HG03432 (cell line): Measurements from ENCODE around the gene TEAD4.

Source experiments
- ATAC-seq: cut with Tn5 transposase; IDR thresholded peaks from one replicate; pipeline ENCODE4 v1.9.1; 2021; ENCODE audit warnings: mild to moderate bottlenecking, moderate library complexity; ENCODE audit not compliant: unreplicated experiment

The TEAD4 gene

GRCh38 chr12:2959192-2959504 is at the start of gene TEAD4:
TEAD4 (plus strand) TSS chr12:2959397.
- no peak for ATAC-seq

DNA sequence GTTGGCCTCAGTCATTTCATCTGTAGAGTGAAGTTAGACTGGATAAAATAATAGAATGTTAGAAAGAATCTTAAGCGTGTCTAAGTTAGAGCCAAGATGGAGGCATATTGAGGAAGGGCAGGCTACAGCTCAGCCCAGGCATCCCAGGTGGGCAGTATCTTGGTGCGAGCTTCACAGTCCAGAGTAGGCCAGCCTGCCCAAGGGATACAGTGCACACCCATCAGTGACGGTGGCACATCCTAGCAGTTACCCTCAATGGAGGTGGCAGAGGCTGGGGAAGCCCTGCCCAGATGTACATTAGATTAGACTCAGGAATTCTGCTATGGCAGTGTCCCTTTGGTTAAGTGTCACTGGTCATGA is 47.0 kb upstream of the TEAD4 start:
- no peak for ATAC-seq

- ATAC-seq, result no peak
Measured at GRCh38 chr12:2919249-2919648, 39.9 kb upstream of the TEAD4 start.

GRCh38 chr12:2922329-2922728 is 36.9 kb upstream of the TEAD4 start:
- ATAC-seq, result no peak

GRCh38 chr12:2923057-2923456 is 36.1 kb upstream of the TEAD4 start:
- ATAC-seq, result no peak

GRCh38 chr12:2924019-2924418 is 35.2 kb upstream of the TEAD4 start:
- no peak for ATAC-seq

- ATAC-seq, result no peak
Measured at GRCh38 chr12:2925322-2925995, 33.7 kb upstream of the TEAD4 start.

DNA sequence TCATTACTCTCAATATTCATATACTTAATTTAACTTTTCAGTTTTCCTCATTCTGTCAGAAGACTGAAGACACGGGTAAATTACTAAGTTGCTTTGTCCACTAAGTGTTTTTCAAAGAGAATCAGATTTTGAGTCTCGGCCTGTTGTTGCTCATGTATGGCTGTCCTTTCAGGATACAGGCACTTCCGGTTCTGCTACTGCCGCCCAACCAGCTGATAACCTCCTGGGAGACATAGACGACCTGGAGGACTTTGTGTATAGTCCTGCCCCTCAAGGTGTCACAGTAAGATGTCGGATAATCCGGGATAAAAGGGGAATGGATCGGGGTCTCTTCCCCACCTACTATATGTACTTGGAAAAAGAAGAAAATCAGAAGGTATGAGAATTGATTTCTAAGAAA is 28.3 kb upstream of the TEAD4 start:
- no peak for ATAC-seq

DNA sequence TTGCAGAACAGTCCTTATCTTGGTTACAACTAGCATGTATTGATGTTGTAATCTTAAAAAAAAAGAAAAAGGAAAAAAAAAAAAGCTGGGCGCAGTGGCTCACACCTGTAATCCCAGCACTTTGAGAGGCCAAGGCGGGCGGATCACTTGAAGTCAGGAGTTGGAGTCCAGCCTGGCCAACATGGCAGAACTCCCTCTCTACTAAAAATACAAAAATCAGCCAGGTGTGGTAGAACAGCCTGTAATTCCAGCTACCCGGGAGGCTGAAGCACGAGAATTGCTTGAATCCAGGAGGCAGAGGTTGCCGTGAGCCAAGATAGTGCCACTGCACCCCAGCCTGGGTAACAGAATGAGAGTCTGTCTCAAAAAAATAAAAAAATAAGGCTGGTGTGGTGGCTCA is 25.6 kb upstream of the TEAD4 start:
- ATAC-seq, result no peak

- no peak for ATAC-seq
Measured at GRCh38 chr12:2934371-2934770, 24.8 kb upstream of the TEAD4 start.

GRCh38 chr12:2936301-2936700 is 22.9 kb upstream of the TEAD4 start:
- no peak for ATAC-seq

DNA sequence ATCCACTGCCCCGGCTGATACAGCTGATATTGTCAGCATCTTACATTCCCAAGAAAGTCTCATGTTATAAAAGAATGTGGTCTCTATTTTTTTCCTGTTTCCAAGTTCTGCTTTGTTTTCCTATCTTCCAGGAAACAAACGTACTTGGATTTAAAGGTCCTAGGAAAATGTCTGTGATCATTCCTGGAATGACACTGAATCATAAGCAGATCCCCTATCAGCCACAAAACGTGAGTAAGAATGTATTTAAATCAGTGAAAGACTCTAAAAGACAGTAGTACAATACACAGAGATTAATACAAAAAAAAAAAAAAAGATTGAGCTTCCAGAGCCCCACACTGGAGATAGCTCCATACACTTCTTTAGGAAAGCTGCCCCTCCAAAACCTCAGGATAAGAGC is 21.7 kb upstream of the TEAD4 start:
- ATAC-seq, result no peak

DNA sequence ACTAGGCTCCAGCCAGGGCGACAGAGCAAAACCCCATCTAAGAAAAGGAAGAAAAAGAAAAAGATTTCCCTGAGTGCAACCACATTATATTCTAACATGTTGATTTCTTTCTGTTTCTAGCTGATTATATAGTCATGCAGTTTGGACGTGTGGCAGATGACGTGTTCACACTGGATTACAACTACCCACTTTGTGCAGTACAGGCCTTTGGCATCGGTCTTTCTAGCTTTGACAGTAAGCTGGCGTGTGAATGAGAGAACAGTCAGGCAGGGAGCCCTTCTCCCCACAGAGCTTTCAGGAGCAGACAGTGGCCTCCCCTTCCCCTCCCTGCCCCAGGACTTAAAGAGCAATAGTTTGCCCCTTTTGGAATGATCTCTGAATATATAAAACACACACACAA is 20.0 kb upstream of the TEAD4 start:
- ATAC-seq, result no peak

GRCh38 chr12:2940564-2940963 is 18.6 kb upstream of the TEAD4 start:
- no peak for ATAC-seq

DNA sequence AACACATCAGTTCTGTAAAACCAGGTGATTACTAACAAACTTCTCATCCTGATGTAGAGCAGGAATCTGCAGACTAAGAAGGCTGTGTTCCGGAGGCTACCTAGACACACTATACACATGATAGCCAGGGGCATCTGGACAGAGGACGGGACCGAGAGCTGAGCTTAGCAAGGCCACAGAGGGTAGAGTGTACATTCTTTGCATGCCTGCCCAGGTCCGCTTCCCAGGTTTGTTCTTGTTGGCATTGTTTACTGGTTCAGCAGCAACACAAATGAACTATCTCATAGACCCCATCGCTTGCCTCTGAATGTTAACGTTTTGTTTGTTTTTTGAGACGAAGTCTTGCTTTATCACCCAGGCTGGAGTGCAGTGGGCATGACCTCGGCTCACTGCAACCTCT is 17.7 kb upstream of the TEAD4 start:
- no peak for ATAC-seq

- ATAC-seq, result no peak
Measured at GRCh38 chr12:2944401-2945047, 14.7 kb upstream of the TEAD4 start.

GRCh38 chr12:2949411-2949810 is 9.8 kb upstream of the TEAD4 start:
- ATAC-seq, result no peak

GRCh38 chr12:2955888-2956287 is 3.3 kb upstream of the TEAD4 start:
- no peak for ATAC-seq

DNA sequence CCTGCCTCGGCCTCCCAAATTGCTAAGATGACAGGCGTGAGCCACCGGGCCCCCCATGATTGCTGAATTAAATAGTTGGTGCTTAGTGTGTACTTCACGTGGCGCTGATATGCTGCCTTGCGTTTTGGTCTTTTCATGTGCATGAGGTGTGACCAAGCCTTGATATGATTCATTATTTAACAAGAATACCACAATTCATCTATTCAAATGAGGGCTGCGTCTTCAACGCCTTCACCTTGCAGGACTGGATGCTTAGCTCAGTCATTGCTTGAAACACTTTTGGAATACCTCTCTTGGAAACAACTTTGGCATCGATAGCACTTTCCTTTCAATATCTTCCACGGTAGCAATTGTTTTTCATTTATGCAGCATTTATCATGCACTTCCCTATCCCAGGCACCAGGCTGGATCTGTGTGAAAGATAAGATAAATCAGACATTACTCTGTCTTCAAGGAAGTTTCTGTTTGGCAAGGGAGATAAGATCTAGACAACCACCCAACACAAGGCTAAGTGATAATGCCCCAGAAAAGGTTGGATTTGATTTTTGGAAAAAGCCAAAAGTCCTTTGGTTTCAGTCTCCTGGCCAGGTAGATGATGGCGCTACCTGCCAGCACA is 1.3 kb upstream of the TEAD4 start:
- ATAC-seq, result no peak

DNA sequence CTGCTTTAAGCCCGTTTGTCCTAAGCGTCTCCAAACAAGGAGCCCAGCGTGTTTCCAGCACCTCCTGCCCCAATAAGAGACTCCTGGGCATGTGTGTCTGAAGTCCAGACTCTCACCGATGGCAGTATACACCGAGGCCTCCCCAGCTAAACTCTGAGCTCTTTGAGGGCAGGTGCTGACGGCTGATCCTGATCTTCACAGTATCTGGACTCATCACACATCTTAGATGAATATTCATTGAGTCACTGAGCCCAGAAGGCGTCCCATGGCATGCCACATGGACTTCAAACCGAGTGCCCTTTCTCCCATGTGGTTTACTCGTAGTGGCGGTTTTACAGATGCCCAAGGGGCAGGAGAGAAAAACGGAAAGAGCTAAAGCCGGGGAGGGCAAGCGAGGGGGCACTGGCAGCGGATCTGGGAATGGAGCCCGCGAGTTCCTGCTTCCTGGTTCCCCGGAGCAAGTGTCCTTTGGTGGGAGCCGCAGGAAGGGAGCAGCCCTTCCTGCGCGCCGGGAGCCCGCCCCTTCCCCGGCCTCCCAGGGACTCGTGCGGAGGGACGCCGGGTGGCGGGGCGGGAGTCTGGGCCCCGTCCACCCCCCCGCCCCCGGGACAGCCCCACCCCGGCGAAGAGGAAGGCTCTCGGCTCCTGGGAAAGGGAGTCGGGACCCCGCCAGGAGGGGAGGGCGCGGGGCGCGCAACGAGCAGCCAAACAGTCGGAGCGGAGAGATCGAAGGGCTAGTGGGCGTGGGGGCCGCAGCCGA is 585 bp upstream of the TEAD4 start:
- no peak for ATAC-seq

DNA sequence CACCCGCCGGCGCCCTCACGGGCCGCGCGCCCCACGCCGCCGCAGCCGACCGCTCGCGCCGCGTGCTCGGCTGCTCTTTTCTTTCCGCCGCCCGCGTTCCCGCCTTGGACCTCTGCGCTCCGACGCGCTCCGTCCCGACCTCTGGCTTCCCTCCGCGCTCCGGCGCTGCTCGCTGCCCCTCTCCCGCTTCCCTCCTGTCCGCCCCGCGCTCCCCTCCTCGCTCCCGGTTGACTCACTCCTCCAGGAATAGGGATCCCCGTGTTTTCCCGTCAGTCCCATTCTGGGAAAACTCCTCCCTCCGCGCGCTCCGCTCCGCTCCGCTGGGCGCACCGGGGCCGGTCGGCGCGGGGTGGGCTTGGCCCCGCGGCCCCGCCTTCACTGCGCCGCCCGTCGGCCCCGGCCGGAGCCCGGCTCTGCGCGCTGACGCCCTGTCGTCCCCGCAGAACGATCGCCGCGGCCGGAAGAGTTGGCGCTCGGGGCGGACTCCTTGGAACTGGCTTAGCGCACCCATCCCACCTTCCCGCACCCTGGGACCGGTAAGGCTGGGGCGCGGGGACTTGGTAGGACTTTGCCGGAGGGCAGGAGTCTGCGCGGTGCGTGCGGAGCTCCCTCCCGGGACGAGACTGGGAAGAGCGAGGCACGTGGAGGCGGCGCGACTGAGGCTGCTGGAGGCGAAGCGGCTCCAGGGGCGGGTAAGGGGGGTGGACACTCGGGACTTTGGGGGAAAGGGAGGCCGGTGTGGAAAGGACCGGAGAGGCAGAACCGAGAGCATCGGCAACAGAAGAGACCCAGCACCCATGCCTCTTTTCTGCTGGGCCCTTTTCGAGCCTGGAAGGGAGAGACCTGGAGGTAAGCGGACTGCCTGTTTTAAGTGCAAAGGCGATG is 550 bp downstream of the TEAD4 start:
- ATAC-seq, result no peak
